ENCODE measurements around the gene SERPINI1.

DNA sequence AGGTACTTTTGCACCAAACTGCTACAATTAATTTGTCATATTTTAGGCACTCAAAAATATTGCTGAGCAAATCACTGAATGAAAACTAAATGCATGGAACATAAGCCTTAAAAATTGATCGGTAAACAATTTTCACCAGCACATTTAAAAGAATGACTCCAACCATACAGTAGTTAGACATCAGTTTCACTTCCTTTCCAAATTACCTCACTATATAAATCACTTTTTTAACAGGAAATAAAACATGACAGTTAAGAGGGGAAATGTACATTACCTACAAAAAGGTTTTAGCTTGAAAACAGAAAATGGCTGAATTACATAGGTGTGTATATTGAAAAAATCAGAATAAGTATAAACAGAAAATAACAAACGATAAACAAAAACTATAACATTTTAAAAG is 108.4 kb downstream of the SERPINI1 start:
- TF ChIP-seq, protein P1, sequence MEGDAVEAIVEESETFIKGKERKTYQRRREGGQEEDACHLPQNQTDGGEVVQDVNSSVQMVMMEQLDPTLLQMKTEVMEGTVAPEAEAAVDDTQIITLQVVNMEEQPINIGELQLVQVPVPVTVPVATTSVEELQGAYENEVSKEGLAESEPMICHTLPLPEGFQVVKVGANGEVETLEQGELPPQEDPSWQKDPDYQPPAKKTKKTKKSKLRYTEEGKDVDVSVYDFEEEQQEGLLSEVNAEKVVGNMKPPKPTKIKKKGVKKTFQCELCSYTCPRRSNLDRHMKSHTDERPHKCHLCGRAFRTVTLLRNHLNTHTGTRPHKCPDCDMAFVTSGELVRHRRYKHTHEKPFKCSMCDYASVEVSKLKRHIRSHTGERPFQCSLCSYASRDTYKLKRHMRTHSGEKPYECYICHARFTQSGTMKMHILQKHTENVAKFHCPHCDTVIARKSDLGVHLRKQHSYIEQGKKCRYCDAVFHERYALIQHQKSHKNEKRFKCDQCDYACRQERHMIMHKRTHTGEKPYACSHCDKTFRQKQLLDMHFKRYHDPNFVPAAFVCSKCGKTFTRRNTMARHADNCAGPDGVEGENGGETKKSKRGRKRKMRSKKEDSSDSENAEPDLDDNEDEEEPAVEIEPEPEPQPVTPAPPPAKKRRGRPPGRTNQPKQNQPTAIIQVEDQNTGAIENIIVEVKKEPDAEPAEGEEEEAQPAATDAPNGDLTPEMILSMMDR (IDR thresholded peaks at IDR 0.05), result no peak
- TF ChIP-seq POLR2A (IDR thresholded peaks at IDR 0.05), result no peak
